Activated naive CD8-positive, alpha-beta T cell treated with anti-CD3 and anti-CD28 coated beads, Interleukin-2, amount 50 U/mL, for 24 hours (primary cell): ENCODE data around the gene DMRTC2.

Source experiments
- ATAC-seq: fragments of 150-1000 bp; cut with Tn5 transposase; one replicate; pipeline ENCODE4 v1.10.0; 2021
- DNase-seq: peaks from one replicate; pipeline ENCODE4 v3.0.0; 2021
- H3K27ac Mint-ChIP-seq: one replicate; pipeline ENCODE4 v1.8.0; 2021; ENCODE audit warnings: mild to moderate bottlenecking, mixed read lengths
- H3K27me3 Mint-ChIP-seq: one replicate; pipeline ENCODE4 v1.8.0; 2021; ENCODE audit warnings: mixed read lengths
- H3K36me3 Mint-ChIP-seq: one replicate; pipeline ENCODE4 v1.8.0; 2021; ENCODE audit warnings: low read depth, mixed read lengths
- H3K4me1 Mint-ChIP-seq: one replicate; pipeline ENCODE4 v1.8.0; 2021; ENCODE audit warnings: mixed read lengths
- H3K4me3 Mint-ChIP-seq: one replicate; pipeline ENCODE4 v1.8.0; 2021; ENCODE audit warnings: mild to moderate bottlenecking, moderate library complexity, mixed read lengths
- H3K9me3 Mint-ChIP-seq: one replicate; pipeline ENCODE4 v1.8.0; 2021; ENCODE audit warnings: mixed read lengths

The DMRTC2 gene

DNA sequence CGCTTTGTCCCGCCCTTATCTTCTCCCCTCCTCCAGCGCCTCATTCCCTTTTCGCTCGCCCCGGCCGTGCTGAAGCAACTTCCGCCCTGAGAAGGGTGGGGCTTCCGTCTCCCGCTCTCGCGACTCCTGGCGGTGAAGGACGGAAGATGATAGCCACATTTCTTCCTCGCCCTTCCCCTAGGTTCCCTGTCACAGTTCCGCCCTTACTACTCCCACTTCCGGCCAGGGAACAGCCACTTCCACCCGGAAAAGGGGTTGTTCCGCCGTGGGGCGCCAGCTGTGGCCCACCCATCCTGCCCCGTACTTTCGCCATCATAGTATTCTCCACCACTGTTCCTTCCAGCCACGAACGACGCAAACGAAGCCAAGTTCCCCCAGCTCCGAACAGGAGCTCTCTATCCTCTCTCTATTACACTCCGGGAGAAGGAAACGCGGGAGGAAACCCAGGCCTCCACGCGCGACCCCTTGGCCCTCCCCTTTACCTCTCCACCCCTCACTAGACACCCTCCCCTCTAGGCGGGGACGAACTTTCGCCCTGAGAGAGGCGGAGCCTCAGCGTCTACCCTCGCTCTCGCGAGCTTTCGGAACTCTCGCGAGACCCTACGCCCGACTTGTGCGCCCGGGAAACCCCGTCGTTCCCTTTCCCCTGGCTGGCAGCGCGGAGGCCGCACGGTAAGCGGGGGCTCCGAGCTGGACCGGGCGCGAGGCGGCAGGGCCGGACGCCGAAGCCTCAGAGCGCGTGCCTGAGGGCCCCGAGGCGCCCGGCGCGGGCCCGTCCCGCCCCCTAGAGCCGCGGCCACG, 15.0 kb downstream of the DMRTC2 start, which contains the start of gene RPS19:
TSS of gene RPS19 (plus strand) at position 638 of the 801 bp plus-strand sequence. CDS start 520 bp downstream, outside the sequence.
- ATAC-seq (peak; percentile 83), DNase-seq (peak; percentile 99)
- Mint-ChIP-seq H3K36me3 (peaks cover 45% of the 10 kb centered on the region), H3K27me3 (no peaks in the 10 kb centered on the region), H3K4me3 (peak within 1 kb of the TSS; percentile 94), H3K27ac (peak within 1 kb of the TSS; percentile 99), H3K9me3 (no peaks in the 10 kb centered on the region), H3K4me1 (peaks cover 49% of the 10 kb centered on the region)

DNA sequence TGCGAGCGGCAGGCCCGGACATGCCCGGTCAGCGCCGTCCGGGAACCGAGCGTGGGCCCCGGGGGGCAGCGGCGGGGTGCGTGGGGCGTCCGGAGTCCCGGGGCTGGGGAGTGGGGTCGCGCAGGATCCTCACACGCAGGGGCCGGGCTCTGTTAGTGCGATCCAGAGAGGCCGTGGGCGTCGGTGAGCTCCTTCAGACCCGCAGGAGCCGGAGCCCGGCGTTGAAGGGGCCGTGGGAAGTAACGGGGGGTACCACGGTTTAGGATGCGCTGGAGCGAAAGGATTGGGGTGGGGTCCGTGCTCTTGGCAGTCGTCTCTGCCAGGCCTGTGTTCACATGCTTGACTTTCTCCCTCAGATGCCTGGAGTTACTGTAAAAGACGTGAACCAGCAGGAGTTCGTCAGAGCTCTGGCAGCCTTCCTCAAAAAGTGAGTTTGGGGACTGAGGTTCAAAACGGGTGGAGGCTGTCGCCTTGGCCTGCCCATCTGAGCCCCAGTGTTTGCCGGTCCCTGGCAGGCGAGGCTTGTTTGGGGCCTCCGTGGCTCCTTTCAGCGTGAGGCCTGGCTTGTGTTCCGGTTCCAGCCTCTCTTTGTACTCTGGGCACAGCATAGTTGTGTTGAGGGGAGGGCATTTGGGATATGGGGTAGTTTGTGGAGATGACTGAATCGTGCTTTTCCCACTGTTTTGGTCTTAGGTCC, 15.7 kb downstream of the DMRTC2 start:
- Mint-ChIP-seq H3K27me3 (no peaks in the 10 kb centered on the region), H3K36me3 (peaks cover 52% of the 10 kb centered on the region), H3K27ac (peak overlapping the region; percentile 98), H3K9me3 (no peaks in the 10 kb centered on the region), H3K4me3 (peak overlapping the region; percentile 94), H3K4me1 (peaks cover 57% of the 10 kb centered on the region)
- no peak for ATAC-seq
- DNase-seq: no peak

DNA sequence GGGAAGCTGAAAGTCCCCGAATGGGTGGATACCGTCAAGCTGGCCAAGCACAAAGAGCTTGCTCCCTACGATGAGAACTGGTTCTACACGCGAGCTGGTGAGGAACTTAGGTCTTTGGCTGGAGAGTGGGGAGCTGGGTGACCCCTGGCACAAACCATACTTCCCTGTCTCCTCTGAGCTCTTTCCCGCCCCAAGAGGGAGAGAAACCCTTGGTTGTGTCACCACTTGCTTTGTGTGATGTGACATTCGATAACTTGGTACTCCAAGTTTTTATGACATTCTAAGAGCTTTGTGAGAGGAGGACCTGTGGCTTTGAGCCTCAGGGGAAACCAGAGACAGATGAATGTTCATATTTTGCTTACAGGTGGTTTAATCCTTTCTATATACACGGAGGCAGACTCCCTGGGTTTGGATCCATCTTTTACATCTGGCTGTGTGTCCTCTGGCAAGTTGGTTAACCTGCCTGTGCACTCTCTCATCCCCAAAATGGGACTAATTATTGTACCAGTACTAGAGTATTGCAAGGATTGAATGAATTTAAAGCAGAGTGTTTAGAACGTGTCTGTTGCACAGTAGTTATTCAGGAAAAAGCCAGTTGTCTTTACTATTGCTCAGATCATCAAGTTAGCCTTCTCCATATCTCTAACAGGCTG, 16.4 kb downstream of the DMRTC2 start:
- ATAC-seq (no peak), DNase-seq (no peak)
- Mint-ChIP-seq H3K4me3 (peak overlapping the region; percentile 94), H3K36me3 (peaks cover 56% of the 10 kb centered on the region), H3K9me3 (no peaks in the 10 kb centered on the region), H3K27ac (peak overlapping the region; percentile 98), H3K4me1 (peaks cover 62% of the 10 kb centered on the region), H3K27me3 (no peaks in the 10 kb centered on the region)

DNA sequence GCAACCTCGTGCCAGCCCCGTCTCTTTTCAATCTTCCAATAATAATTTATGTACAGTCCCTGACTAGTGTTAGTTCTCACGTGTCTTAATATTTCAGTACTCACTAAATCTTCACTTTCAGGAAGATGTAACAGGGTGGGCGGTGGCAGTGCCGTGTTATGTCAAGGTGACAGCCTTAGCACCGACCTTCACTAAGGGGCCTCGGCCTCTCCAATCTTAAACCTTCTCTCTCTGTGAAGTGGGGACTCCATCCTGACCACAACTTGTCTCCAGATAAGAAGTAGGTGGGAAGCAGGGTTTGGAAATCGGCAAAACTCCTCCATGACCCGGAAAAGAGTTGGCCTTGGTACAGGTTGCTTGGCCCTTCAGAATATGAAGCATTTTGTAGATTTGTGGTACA, 17.0 kb downstream of the DMRTC2 start:
- peaks cover 59% of the 10 kb centered on the region for H3K36me3 Mint-ChIP-seq
- peak overlapping the region; percentile 94 for H3K4me3 Mint-ChIP-seq
- peak overlapping the region; percentile 98 for H3K27ac Mint-ChIP-seq
- H3K27me3 Mint-ChIP-seq: no peaks in the 10 kb centered on the region
- H3K9me3 Mint-ChIP-seq: no peaks in the 10 kb centered on the region
- no peak for DNase-seq
- H3K4me1 Mint-ChIP-seq: peaks cover 68% of the 10 kb centered on the region
- no peak for ATAC-seq

DNA sequence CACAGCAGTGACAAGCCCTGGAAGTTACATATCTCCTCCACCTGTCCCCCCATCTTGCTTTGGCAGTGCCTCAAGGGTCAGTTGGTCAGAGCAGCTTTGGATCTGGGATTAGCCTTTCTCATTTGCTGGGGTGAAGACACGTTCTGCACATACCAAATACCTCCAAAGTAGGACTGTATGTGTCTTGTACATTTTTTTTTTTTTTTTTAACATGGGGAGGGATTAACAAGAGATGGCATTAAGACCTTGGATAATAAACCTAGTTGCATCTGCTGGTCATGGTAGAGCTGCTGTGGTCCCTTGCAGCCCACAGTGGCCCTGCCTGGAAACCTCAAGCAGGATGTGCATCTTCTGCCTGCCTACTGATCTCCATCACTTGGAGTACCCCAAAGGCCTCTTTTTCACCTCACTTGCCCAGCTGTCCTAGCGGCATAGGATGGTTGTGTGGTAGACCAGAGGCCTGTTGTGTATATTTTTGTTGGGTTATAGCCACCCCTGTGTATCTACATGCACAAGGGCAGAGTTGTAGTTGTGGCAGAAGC, 17.7 kb downstream of the DMRTC2 start:
- H3K9me3 Mint-ChIP-seq: no peaks in the 10 kb centered on the region
- peaks cover 59% of the 10 kb centered on the region for H3K36me3 Mint-ChIP-seq
- peaks cover 73% of the 10 kb centered on the region for H3K4me1 Mint-ChIP-seq
- peak overlapping the region; percentile 94 for H3K4me3 Mint-ChIP-seq
- H3K27ac Mint-ChIP-seq: peak overlapping the region; percentile 98
- DNase-seq (no peak), ATAC-seq (no peak)
- H3K27me3 Mint-ChIP-seq: no peaks in the 10 kb centered on the region

DNA sequence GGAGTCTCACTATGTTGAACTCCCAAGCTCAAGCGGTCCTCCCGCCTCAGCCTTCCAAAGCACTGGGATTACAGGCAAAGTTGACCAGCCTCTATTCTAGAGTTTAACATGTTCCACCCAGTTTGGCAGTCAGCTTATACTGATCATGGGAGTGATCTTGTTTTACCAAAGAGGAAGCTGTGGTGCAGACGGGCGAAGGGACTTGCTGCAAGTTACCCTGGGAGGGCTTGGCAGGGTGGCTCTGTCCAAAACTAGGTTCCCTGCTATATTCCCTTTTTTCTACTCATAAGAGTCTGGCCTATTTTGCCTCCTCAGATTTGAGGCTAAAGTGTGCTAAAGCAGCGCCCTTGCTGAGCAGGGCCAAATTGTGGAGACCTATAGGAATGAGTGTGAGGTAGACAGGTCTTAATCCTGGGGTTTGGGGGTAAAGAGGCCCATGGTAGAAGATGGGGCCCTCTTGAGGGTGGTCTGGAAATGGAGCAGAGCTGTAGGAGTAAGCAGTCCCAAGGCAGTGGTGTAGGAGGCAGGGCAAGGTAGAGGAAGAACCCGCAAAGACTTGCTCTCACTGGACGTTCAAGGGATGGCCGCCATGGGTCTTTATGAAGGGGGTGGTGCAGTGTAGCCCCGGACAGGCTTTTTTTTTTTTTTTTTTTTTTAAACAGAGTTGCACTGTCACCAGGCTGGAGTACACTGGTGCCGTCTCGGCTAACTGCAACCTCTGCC, 18.5 kb downstream of the DMRTC2 start:
- Mint-ChIP-seq H3K4me1 (peaks cover 82% of the 10 kb centered on the region), H3K27me3 (no peaks in the 10 kb centered on the region), H3K9me3 (no peaks in the 10 kb centered on the region), H3K27ac (peak overlapping the region; percentile 98), H3K4me3 (peak overlapping the region; percentile 94), H3K36me3 (peaks cover 66% of the 10 kb centered on the region)
- no peak for ATAC-seq
- no peak for DNase-seq

DNA sequence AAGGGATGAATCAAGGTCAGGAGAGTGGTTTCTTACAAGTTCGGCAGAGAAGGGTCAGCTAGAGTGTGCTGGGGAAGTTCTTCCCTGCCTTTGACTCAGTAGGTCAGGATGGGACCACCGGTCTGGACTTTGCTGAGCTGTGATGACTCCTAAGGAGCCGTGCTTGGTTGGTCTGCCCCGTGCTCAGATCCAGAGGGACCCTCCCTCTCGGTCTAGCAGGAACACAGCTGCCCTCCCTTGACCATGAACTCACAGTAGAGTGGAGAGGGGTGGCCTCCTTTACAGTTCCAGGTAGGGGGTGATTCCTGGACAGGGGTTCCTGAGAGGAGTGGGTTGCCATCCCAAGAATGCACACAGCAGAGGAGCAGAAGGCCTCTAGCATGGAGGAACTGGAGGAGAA, 19.5 kb downstream of the DMRTC2 start:
- H3K9me3 Mint-ChIP-seq: no peaks in the 10 kb centered on the region
- no peak for ATAC-seq
- peaks cover 87% of the 10 kb centered on the region for H3K4me1 Mint-ChIP-seq
- peak overlapping the region; percentile 94 for H3K4me3 Mint-ChIP-seq
- peak overlapping the region; percentile 98 for H3K27ac Mint-ChIP-seq
- H3K36me3 Mint-ChIP-seq: peaks cover 73% of the 10 kb centered on the region
- H3K27me3 Mint-ChIP-seq: no peaks in the 10 kb centered on the region
- no peak for DNase-seq

DNA sequence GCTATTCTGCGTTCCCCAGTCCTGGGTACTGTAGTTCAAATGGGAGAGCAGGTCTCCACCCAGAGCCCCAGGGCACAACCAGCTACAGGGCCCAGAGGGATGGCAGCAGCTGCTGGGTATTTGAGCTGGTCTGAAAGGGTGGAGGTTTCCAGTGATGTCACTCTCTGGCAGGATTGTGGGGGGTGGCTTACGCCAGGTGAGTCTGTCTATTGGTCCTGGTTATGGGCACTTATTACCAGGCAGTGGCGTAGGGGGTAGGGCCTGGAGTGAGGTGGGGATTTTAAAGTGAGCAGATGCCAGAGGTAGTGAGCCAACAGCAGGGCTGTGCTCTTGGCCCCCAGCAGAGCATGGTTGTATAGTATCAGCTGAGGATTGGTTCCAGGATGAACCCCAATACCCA, 21.4 kb downstream of the DMRTC2 start:
- peak overlapping the region; percentile 64 for H3K4me3 Mint-ChIP-seq
- H3K36me3 Mint-ChIP-seq: peaks cover 82% of the 10 kb centered on the region
- no peaks in the 10 kb centered on the region for H3K9me3 Mint-ChIP-seq
- DNase-seq (peak; percentile 20), ATAC-seq (peak; percentile 8)
- H3K27me3 Mint-ChIP-seq: no peaks in the 10 kb centered on the region
- H3K4me1 Mint-ChIP-seq: peaks cover 96% of the 10 kb centered on the region
- H3K27ac Mint-ChIP-seq: peak overlapping the region; percentile 91

DNA sequence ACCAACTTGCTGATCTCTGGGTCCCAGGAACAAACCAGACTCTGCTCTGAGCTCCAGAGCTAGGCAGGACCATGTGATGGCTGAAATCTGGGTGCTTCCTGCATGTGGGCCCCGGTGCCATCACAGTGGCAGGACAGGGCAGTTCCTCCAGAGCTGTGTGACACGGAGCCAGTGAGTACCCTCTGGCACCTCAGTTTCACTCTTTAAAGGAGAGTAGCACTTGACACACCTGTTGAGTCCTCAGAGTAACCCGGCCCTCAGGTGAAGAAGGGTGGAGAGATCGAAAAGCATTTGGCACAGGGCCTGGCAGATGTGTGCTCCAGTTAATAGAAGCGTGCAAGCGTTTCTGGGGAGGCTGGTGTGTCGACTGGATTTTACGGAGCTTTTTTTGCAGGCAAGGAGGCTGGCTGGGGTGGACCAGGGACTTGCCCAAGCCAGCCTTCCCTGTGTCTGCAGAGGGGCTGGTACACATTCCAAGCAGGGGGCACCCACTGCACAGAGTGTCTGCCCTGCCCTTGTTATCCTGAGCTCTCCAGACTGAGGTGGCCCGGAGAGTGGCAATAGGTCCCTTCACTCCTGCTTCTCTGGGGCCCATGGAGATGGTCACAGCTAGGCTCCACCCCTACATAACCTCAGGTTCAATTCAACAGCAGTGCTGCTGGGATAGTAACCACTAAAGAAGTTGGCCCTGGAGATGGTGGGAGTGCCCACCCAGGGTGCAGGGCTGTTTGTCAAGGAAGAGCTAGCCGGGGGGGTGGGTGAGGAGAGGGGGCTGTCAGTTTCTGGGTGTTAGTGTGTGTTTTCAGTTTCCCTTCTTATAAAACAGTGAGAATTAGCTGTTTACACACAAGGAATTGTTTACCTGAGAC, 23.5 kb downstream of the DMRTC2 start:
- no peak for ATAC-seq
- peaks cover 70% of the 10 kb centered on the region for H3K36me3 Mint-ChIP-seq
- H3K27ac Mint-ChIP-seq: peak overlapping the region; percentile 86
- H3K4me3 Mint-ChIP-seq: peak overlapping the region; percentile 64
- no peaks in the 10 kb centered on the region for H3K9me3 Mint-ChIP-seq
- no peak for DNase-seq
- H3K27me3 Mint-ChIP-seq: no peaks in the 10 kb centered on the region
- H3K4me1 Mint-ChIP-seq: peaks cover 96% of the 10 kb centered on the region

DNA sequence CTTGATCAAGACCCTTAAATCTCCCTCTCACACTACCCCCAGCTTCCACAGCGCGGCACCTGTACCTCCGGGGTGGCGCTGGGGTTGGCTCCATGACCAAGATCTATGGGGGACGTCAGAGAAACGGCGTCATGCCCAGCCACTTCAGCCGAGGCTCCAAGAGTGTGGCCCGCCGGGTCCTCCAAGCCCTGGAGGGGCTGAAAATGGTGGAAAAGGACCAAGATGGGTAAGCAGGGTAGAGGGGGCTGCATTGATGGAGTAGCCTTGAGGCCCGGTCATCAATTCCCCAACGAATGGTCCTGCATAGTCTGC, 24.1 kb downstream of the DMRTC2 start:
- DNase-seq: no peak
- H3K27ac Mint-ChIP-seq: peak overlapping the region; percentile 86
- H3K27me3 Mint-ChIP-seq: no peaks in the 10 kb centered on the region
- ATAC-seq: no peak
- H3K9me3 Mint-ChIP-seq: no peaks in the 10 kb centered on the region
- H3K4me1 Mint-ChIP-seq: peaks cover 97% of the 10 kb centered on the region
- H3K36me3 Mint-ChIP-seq: peaks cover 65% of the 10 kb centered on the region
- peak overlapping the region; percentile 32 for H3K4me3 Mint-ChIP-seq

DNA sequence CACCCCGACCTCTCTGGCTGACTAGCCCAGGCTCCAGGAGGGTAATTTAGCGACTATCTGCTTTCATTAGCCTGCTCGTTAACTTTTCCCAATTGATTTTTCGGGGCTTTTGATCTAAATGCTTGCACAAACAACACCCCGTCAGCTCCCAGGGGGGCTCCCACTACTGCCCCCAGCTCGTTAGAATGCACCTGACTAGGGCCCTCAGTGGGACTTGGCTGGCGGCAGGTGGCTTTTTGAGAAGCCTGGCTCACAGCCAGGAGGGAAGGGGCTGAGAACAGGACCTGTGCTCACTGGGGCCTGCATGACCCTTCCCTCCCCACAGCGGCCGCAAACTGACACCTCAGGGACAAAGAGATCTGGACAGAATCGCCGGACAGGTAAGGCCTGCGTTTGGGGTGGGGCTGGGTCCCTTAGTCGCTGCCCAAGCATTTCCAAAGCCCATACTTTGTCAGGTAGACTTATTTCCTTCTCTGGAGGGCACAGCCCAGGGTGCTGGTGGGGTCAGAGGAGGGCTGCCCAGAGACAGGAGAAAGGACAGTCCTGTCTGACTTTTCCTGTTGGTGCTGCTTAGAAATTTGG, 24.6 kb downstream of the DMRTC2 start:
- peak overlapping the region; percentile 87 for H3K27ac Mint-ChIP-seq
- peak overlapping the region; percentile 38 for H3K4me3 Mint-ChIP-seq
- no peaks in the 10 kb centered on the region for H3K27me3 Mint-ChIP-seq
- no peak for DNase-seq
- H3K9me3 Mint-ChIP-seq: no peaks in the 10 kb centered on the region
- peaks cover 95% of the 10 kb centered on the region for H3K4me1 Mint-ChIP-seq
- H3K36me3 Mint-ChIP-seq: peaks cover 60% of the 10 kb centered on the region
- ATAC-seq: no peak

DNA sequence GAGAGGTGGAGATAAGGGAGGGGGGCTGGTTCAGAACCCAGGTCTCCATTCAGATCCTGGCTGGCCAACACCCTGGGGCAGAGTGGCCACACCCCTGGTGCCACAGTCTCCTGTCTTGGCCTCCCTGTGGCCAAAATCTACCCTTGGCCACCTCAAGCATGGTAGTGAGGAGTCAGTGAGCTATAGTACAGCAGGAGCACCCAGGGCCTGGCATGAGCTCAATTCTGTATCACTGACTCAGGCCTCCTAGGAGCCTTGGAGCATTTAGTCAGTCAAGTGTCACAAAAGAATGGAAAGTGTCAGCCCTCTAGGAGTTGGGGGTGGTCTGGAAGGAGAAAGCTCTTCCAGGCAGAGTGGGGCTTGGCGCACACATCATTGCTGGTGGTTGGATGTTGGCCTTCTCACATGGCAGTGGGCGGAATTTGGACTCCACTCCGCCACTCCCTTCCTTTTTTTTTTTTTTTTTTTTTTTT, 25.6 kb downstream of the DMRTC2 start:
- DNase-seq (no peak), ATAC-seq (peak; percentile 23)
- H3K4me3 Mint-ChIP-seq: peak overlapping the region; percentile 51
- H3K9me3 Mint-ChIP-seq: no peaks in the 10 kb centered on the region
- no peaks in the 10 kb centered on the region for H3K27me3 Mint-ChIP-seq
- H3K36me3 Mint-ChIP-seq: peaks cover 50% of the 10 kb centered on the region
- H3K27ac Mint-ChIP-seq: peak overlapping the region; percentile 87
- peaks cover 95% of the 10 kb centered on the region for H3K4me1 Mint-ChIP-seq
